ENCODE data around the gene NOP10.
A peak's percentile ranks its signal among the peaks of the same experiment; 100 is the strongest.
"Not testable (repeated sequence)": the region's sequence is repeated elsewhere in the genome, so short reads cannot be mapped to it uniquely, and the experiment has no call there.

The NOP10 gene

DNA sequence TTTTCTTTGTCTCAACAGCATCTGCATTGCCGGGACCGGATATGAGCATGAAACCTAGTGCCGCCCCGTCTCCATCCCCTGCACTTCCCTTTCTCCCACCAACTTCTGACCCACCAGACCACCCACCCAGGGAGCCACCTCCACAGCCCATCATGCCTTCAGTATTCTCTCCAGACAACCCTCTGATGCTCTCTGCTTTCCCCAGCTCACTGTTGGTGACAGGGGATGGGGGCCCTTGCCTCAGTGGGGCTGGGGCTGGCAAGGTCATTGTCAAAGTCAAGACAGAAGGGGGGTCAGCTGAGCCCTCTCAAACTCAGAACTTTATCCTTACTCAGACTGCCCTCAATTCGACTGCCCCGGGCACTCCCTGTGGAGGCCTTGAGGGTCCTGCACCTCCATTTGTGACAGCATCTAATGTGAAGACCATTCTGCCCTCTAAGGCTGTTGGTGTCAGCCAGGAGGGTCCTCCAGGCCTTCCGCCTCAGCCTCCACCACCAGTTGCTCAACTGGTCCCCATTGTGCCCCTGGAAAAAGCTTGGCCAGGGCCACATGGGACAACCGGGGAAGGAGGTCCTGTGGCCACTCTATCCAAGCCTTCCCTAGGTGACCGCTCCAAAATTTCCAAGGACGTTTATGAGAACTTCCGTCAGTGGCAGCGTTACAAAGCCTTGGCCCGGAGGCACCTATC is 5.2 kb upstream of the NOP10 start:
- DNase-seq: no peak
- no peaks in the 10 kb centered on the region for H3K27me3 Mint-ChIP-seq
- H3K4me1 Mint-ChIP-seq (ENCODE audit: low read depth): no peaks in the 10 kb centered on the region
- no peaks in the 10 kb centered on the region for H3K9me3 Mint-ChIP-seq
- peaks cover 2% of the 10 kb centered on the region for H3K36me3 Mint-ChIP-seq (ENCODE audit: low read depth)
- H3K4me3 Mint-ChIP-seq: no peak overlapping the region
- no peak overlapping the region for H3K27ac Mint-ChIP-seq

DNA sequence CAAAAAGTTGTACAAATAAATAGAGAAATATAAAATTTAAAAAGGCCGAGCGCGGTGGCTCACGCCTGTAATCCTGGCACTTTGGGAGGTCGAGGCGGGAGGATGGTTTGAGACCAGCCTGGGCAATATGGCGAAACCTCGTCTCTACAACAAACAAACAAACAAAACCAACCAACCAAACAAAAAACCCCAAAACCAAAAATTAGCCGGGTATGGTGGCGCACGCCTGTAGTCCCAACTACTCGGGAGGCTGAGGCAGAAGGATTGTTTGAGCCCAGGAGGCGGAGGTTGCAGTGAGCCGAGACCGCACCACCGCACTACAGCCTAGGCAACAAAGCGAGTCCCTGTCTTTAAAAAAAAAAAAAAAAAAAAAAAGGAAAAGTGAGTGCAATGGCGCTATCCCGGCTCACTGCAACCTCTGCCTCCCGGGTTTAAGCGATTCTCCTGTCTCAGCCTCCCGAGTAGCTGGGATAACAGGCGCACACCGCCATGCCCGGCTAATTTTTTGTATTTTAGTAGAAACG is 661 bp downstream of the NOP10 start:
- H3K4me3 Mint-ChIP-seq, H3K9me3 Mint-ChIP-seq, DNase-seq, H3K27me3 Mint-ChIP-seq: not testable (repeated sequence)
- peak overlapping the region; percentile 95 for H3K27ac Mint-ChIP-seq
- peaks cover 32% of the 10 kb centered on the region for H3K4me1 Mint-ChIP-seq (ENCODE audit: low read depth)
- peaks cover 39% of the 10 kb centered on the region for H3K36me3 Mint-ChIP-seq (ENCODE audit: low read depth)

DNA sequence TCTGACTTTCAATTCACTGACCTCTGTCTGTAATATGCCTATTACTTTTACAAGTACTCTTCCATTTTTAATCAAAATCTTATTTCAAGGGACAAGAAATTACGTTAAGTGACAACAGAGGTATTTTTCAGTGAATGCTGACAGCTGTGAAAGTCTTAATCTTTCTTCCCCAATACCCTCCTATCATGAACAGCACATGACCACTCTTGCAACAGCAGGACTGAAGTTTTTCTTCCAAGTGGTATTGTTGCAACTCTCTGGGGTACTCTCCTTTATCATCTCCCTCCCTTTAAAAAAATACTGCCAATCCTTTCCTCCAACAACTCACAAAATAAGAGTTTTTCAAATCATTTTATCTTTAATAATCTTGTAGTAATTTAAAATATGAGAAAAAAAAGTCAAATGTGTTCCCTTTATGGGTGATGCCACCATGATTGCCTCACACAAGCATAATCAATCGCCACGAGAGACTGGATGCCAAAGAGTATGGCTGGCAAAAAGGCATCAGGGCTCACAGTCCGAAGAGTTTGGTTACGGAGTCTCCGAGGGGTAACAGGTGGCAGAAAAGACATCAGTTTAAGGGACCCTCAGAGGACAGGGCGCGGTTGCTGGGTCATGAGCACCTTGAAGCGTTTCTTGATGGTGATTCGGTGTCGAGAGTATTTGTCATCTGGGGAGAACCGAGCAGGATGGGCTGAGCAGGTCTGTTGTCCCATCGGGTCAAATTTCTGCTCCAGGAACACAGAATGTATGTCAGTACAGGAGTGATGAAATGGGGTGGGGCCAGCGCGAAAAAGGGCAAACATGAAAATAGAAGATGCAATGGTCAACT is 1.3 kb downstream of the NOP10 start:
- H3K4me1 Mint-ChIP-seq (ENCODE audit: low read depth): peaks cover 38% of the 10 kb centered on the region
- H3K27me3 Mint-ChIP-seq: no peaks in the 10 kb centered on the region
- no peaks in the 10 kb centered on the region for H3K9me3 Mint-ChIP-seq
- DNase-seq: no peak
- peaks cover 44% of the 10 kb centered on the region for H3K36me3 Mint-ChIP-seq (ENCODE audit: low read depth)
- peak overlapping the region; percentile 95 for H3K27ac Mint-ChIP-seq
- no peak overlapping the region for H3K4me3 Mint-ChIP-seq

DNA sequence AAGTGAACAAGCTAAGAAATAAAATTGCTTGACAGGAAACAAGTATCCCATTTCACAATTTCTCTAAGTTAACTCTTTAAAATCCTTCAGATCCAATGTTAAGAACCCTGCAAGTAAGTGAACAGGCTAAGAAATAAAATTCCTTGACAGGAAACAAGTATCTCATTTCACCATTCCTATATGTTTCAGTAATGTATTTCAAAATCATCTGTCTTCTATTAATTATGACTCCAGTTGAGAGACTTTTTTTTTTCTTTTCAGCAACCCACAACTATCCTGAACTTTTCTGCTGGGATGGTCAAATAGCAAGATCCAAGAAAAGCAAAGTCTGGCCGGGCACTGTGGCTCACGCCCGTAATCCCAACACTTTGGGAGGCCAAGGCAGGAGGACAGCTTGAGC is 3.0 kb downstream of the NOP10 start:
- Mint-ChIP-seq H3K4me1 (ENCODE audit: low read depth) (peaks cover 54% of the 10 kb centered on the region), H3K9me3 (no peaks in the 10 kb centered on the region), H3K4me3 (no peak overlapping the region), H3K27me3 (no peaks in the 10 kb centered on the region), H3K27ac (peak overlapping the region; percentile 77), H3K36me3 (ENCODE audit: low read depth) (peaks cover 47% of the 10 kb centered on the region)
- DNase-seq: no peak

DNA sequence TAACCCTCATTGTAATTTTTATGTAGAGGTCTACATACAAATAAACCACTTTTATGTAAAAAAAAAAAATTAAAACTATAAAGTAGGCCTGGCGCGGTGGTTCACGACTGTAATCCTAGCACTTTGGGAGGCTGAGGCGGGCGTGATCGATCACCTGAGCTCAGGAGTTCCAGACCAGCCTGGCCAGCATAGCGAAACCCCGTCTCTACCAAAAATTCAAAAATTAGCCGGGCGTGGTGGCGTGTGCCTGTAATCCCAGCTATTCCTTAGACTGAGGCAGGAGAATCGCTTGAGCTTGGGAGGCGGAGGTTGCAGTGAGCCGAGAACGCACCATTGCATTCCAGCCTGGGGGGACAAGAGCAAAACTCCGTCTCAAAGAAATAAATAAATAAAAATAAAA is 4.6 kb downstream of the NOP10 start:
- H3K27ac Mint-ChIP-seq: peak overlapping the region; percentile 94
- no peaks in the 10 kb centered on the region for H3K27me3 Mint-ChIP-seq
- H3K4me1 Mint-ChIP-seq (ENCODE audit: low read depth): peaks cover 66% of the 10 kb centered on the region
- no peak for DNase-seq
- H3K36me3 Mint-ChIP-seq (ENCODE audit: low read depth): peaks cover 47% of the 10 kb centered on the region
- H3K9me3 Mint-ChIP-seq: no peaks in the 10 kb centered on the region
- peak overlapping the region; percentile 90 for H3K4me3 Mint-ChIP-seq

DNA sequence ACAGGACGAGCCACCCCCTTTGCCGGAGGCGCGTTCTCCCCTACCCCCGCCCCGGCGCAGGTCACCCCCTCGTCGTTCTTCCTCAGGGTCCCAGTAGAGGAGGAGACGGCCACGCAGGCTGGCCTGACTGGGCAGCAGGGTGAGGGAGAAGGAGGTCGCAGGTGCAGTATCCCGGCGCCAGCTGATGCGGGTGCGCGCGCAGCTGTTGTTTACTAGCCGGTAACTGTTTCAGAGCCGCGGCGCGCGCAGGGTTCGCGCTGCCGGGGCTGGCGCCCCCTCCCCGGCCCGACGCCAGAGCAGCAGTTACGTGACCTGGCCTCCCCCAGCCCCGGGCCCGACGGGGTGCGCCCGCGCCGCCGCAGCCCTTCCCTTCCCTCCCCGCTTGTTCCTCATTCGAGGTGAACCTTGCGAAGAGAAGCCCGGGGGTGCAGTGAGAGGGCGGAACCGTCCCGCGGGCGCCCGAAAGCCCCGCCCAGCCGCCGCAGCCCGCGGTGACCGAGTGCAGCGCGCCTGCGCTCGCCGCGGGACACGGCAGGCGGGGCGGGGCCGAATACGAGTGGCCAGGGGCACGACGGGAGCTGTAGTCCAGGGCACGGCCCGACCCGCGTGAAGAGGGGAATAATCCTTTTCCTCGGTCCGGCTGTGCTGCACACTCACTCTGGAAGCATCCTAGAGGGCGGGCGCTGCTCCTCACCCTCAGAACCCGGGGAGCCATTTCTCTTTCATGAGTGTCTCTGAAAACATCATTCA is 5.2 kb downstream of the NOP10 start, which contains the start of gene SLC12A6:
Gene SLC12A6 (minus strand): TSS at position 225 of the 750 bp plus-strand sequence. CDS start 1,101 bp downstream, outside the sequence.
- DNase-seq: peak; percentile 93
- peak within 1 kb of the TSS; percentile 94 for H3K27ac Mint-ChIP-seq
- H3K36me3 Mint-ChIP-seq (ENCODE audit: low read depth): peaks cover 47% of the 10 kb centered on the region
- peaks cover 71% of the 10 kb centered on the region for H3K4me1 Mint-ChIP-seq (ENCODE audit: low read depth)
- peak within 1 kb of the TSS; percentile 90 for H3K4me3 Mint-ChIP-seq
- no peaks in the 10 kb centered on the region for H3K27me3 Mint-ChIP-seq
- no peaks in the 10 kb centered on the region for H3K9me3 Mint-ChIP-seq

DNA sequence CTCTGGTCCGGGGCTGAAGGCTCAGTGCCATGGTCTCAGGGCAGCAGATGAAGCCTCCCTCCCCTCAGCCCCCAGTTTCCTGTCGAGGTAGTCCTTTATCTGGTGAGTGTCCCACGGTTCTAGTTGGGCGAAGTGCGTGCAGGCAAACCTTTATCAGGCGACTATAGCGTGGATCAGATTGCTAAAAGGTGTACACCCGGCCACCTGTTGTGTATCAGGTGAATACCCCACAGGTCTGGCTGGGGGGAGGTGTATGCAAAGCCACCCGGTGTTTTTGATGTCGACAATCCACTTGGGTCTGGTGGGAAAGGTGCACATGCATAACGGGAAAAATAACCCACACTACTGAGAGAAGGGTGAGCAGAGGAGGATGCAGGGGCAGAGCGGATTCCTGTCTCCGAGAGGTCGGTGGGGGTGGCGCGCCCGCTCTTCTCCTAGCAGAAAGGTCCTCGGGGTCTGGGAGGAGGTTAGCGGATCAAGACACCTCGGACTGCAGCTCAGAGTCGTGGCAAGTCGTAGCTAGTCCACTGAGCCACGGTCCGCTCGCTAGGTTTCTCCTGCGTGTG is 5.9 kb downstream of the NOP10 start:
- DNase-seq: no peak

DNA sequence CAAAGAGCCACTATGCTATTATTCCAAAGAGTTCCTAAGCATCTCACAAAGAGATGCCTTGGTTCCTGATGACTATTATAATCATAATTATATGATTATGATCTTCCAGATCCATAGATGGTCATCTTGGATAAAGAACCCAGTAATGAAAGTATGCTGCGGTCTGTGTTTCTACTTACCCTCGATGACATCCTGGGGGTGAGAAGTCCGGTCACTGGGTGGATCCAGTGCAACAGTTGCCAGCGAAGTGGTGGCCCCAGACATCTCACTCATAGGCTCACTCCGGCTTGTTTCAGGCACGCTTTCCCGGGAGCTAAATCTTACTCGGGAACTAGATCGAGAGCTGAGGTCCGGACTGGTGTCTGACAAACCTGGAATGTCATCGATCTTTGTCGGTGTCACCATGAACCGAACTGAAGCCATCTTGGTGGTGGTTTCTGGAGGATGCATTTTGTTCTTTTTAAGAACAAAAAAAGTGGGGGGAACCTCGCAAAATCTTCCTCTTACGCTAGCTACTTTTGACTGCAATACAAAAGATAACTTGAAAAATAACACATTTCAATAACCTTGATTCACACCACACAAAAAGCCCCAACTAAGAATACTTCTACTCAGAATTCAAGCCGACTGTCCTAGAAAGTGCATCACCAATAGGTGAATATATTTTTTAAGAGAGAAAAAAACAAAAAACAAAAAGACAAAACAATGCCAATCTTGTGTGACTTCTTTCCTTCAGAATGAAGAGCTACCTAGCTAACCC is 6.5 kb downstream of the NOP10 start:
- Mint-ChIP-seq H3K27ac (peak overlapping the region; percentile 94), H3K4me3 (peak overlapping the region; percentile 90), H3K27me3 (no peaks in the 10 kb centered on the region), H3K36me3 (ENCODE audit: low read depth) (peaks cover 42% of the 10 kb centered on the region), H3K9me3 (no peaks in the 10 kb centered on the region), H3K4me1 (ENCODE audit: low read depth) (peaks cover 78% of the 10 kb centered on the region)
- DNase-seq: no peak

More for the DNA sequence above, 5.9 kb downstream of the NOP10 start:
- Mint-ChIP-seq H3K27ac (peak overlapping the region; percentile 94), H3K4me3 (peak overlapping the region; percentile 90), H3K27me3 (no peaks in the 10 kb centered on the region), H3K4me1 (ENCODE audit: low read depth) (peaks cover 77% of the 10 kb centered on the region), H3K36me3 (ENCODE audit: low read depth) (peaks cover 46% of the 10 kb centered on the region), H3K9me3 (no peaks in the 10 kb centered on the region)

DNA sequence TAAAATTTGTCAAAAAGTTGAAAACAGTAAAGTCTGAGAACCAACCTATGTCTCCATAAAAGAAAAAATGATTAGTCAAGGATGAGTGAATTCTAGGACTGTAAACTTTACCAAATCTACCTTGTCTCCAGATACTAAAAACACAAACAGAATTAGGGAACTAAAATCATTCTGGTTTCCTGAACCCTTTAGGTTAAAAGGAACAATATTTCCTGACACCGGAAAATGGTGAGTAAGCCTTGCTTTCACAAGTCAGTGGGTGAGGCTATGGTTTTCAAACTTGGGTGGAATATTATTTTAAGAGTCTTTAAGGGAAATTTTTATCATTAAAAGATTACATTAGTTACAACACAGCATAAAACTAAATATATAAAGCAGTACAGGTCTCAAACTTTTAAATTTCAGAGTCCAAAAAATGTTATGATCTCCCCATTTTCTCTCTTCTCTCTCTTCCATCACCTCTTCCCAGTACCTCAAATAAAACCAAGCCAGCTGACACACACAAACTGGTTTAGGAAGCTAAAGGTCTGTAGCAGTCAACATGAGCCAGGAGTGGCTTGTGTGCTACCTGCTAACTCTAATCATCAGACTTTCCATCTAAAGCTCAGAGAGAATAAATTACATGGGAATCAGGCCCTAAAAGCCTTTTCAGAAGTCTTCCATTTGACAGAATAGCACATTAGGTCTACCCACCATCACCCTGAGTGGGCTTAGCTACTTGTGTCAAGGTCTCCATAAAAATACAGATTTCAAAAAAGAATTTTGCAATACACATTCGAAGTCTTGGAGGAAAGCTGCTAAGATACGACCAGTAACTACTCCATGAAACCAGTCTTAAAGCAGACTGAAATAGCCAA is 7.5 kb downstream of the NOP10 start:
- no peaks in the 10 kb centered on the region for H3K9me3 Mint-ChIP-seq
- peak overlapping the region; percentile 90 for H3K4me3 Mint-ChIP-seq
- H3K36me3 Mint-ChIP-seq (ENCODE audit: low read depth): peaks cover 36% of the 10 kb centered on the region
- peak overlapping the region; percentile 94 for H3K27ac Mint-ChIP-seq
- no peak for DNase-seq
- peaks cover 78% of the 10 kb centered on the region for H3K4me1 Mint-ChIP-seq (ENCODE audit: low read depth)
- no peaks in the 10 kb centered on the region for H3K27me3 Mint-ChIP-seq

DNA sequence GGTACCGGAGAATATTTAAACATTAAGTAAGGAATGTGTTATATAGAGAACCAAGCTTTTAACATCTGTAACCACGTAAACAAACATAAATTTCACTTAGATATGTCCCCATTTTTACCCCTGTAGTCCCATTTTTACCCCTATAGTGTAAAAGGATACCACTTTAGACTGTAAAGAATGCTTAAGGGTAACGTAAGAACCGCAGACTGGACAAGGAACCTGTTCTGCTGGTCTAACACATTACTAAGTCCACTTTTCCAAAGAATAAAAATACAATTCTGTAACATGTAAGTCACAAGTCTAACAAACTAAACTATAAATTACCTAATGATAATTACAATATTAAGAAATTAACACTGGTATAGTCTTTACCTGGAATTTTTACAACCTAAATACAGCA is 8.3 kb downstream of the NOP10 start:
- no peak for DNase-seq
- Mint-ChIP-seq H3K36me3 (ENCODE audit: low read depth) (peaks cover 32% of the 10 kb centered on the region), H3K4me1 (ENCODE audit: low read depth) (peaks cover 78% of the 10 kb centered on the region)

DNA sequence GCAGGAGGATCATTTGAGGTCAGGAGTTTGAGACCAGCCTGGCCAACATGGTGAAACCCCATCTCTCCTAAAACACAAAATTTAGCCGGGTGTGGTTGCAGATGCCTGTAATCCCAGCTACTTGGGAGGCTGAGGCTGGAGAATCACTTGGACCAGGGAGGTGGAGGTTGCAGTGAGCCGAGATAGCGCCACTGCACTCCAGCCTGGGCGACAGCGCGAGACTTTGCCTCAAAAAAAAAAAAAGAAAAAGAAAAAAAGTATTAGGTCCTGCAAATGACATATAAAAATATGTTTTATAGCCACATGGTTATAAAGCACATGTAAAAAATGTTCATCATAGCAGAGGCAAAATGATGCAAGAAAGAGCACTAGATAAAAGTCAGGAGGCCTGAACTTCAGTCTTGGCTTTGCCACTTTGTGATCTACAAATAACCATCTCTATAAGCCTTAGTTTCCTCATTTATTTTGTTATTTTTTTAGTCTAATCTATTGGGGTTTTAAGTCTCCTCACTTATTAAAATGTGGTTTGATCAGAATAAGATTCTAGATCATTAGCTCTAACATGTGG is 10.3 kb downstream of the NOP10 start:
- no peak for DNase-seq
- H3K4me1 Mint-ChIP-seq (ENCODE audit: low read depth): peaks cover 84% of the 10 kb centered on the region
- peak overlapping the region; percentile 65 for H3K4me3 Mint-ChIP-seq
- H3K27me3 Mint-ChIP-seq: no peaks in the 10 kb centered on the region
- H3K36me3 Mint-ChIP-seq (ENCODE audit: low read depth): peaks cover 19% of the 10 kb centered on the region
- peak overlapping the region; percentile 91 for H3K27ac Mint-ChIP-seq
- no peaks in the 10 kb centered on the region for H3K9me3 Mint-ChIP-seq

More for the DNA sequence above, 8.3 kb downstream of the NOP10 start:
- H3K27ac Mint-ChIP-seq: peak overlapping the region; percentile 94
- H3K4me3 Mint-ChIP-seq: peak overlapping the region; percentile 90
- no peaks in the 10 kb centered on the region for H3K27me3 Mint-ChIP-seq
- H3K9me3 Mint-ChIP-seq: no peaks in the 10 kb centered on the region

DNA sequence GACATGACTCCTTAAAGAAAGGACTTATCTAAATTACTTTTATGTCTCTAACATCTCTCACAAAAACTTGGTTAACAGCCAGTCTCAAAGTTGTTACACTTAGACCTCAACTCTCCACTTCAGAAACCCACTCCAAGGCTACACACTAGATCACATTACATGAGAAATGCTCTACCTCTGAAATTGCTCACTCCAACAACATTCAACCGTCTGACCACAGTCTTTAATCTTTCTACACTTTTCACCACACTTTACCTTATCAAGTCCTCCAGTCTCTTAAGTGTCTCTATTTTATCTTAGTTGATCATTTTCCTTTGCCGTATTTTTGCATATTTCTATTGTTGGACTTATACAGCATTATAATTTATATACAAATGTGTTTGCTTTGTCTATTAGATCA is 11.1 kb downstream of the NOP10 start:
- no peak for DNase-seq
- peaks cover 89% of the 10 kb centered on the region for H3K4me1 Mint-ChIP-seq (ENCODE audit: low read depth)
- peaks cover 14% of the 10 kb centered on the region for H3K36me3 Mint-ChIP-seq (ENCODE audit: low read depth)
- no peaks in the 10 kb centered on the region for H3K27me3 Mint-ChIP-seq
- H3K27ac Mint-ChIP-seq: peak overlapping the region; percentile 91
- H3K4me3 Mint-ChIP-seq: peak overlapping the region; percentile 65
- no peaks in the 10 kb centered on the region for H3K9me3 Mint-ChIP-seq

Measured in activated T-cell treated with anti-CD3 and anti-CD28 coated beads, Interleukin-2, amount 50 U/mL, for 24 hours (primary cell).